HG03520 (cell line): Measurements from ENCODE around the gene A2ML1.
"Not testable (repeated sequence)": the region's sequence is repeated elsewhere in the genome, so short reads cannot be mapped to it uniquely, and the experiment has no call there.

Source experiments
- ATAC-seq: cut with Tn5 transposase; IDR thresholded peaks from one replicate; pipeline ENCODE4 v1.9.1; 2021; ENCODE audit warnings: mild to moderate bottlenecking, moderate library complexity; ENCODE audit not compliant: unreplicated experiment

The A2ML1 gene

GRCh38 chr12:8847435-8847834, 25.0 kb downstream of the A2ML1 start:
- no peak for ATAC-seq

GRCh38 chr12:8849876-8850275, 27.5 kb downstream of the A2ML1 start:
- no peak for ATAC-seq

GRCh38 chr12:8852119-8852518, 29.7 kb downstream of the A2ML1 start:
- no peak for ATAC-seq

- ATAC-seq: no peak
Measured at GRCh38 chr12:8855891-8856290, 33.5 kb downstream of the A2ML1 start.

- not testable (repeated sequence) for ATAC-seq
Measured at GRCh38 chr12:8859448-8859847, 37.0 kb downstream of the A2ML1 start.

- ATAC-seq: no peak
Measured at GRCh38 chr12:8860165-8860961, 37.9 kb downstream of the A2ML1 start.

GRCh38 chr12:8866429-8866828, 44.0 kb downstream of the A2ML1 start:
- ATAC-seq: no peak

GRCh38 chr12:8867009-8867408, 44.6 kb downstream of the A2ML1 start:
- ATAC-seq: no peak

GRCh38 chr12:8867786-8868185, 45.4 kb downstream of the A2ML1 start:
- no peak for ATAC-seq

GRCh38 chr12:8870586-8870985, 48.2 kb downstream of the A2ML1 start:
- ATAC-seq: no peak

GRCh38 chr12:8871068-8871467, 48.6 kb downstream of the A2ML1 start:
- ATAC-seq: no peak

- no peak for ATAC-seq
Measured at GRCh38 chr12:8876887-8877286, 54.5 kb downstream of the A2ML1 start.

GRCh38 chr12:8886502-8887284, 64.3 kb downstream of the A2ML1 start:
- ATAC-seq: no peak

GRCh38 chr12:8887285-8887715, 64.9 kb downstream of the A2ML1 start:
- no peak for ATAC-seq

- no peak for ATAC-seq
Measured at GRCh38 chr12:8890313-8891085, 68.1 kb downstream of the A2ML1 start.

- ATAC-seq: no peak
Measured at GRCh38 chr12:8891976-8892375, 69.6 kb downstream of the A2ML1 start.

GRCh38 chr12:8894378-8894777, 72.0 kb downstream of the A2ML1 start:
- ATAC-seq: no peak

- no peak for ATAC-seq
Measured at GRCh38 chr12:8894986-8895385, 72.6 kb downstream of the A2ML1 start.

GRCh38 chr12:8897081-8897480, 74.7 kb downstream of the A2ML1 start:
- ATAC-seq: no peak

- ATAC-seq: no peak
Measured at GRCh38 chr12:8899830-8900229, 77.4 kb downstream of the A2ML1 start.

GRCh38 chr12:8902703-8903102, 80.3 kb downstream of the A2ML1 start:
- ATAC-seq: not testable (repeated sequence)
